Activated naive CD4-positive, alpha-beta T cell treated with anti-CD3 and anti-CD28 coated beads for 36 hours (primary cell): ENCODE results near the gene DAPP1. TPM values are rescaled to one million over a fixed set of nuclear protein-coding genes. Genes with fewer than 3 reads are reported as not detected.
"Not testable (repeated sequence)": the region's sequence is repeated elsewhere in the genome, so short reads cannot be mapped to it uniquely, and the experiment has no call there.

Experiments used
- CTCF ChIA-PET: fragments of 350-600 bp; sonication (Branson Sonifier 250); formaldehyde crosslinking; loops from one replicate; lab custom pipeline; 2021; ENCODE audit warnings: antibody characterized with exemption; lab: Charles Lee
- DNase-seq: peaks from one replicate; pipeline ENCODE4 v3.0.0-alpha.2; 2020
- H3K27ac Mint-ChIP-seq: one replicate; pipeline ENCODE4 v1.8.0; 2021; ENCODE audit warnings: mild to moderate bottlenecking, mixed read lengths
- H3K27me3 Mint-ChIP-seq: one replicate; pipeline ENCODE4 v1.8.0; 2021; ENCODE audit warnings: low read depth, mixed read lengths
- H3K36me3 Mint-ChIP-seq: one replicate; pipeline ENCODE4 v1.8.0; 2021; ENCODE audit warnings: low read depth, mixed read lengths
- H3K4me1 Mint-ChIP-seq: one replicate; pipeline ENCODE4 v1.8.0; 2021; ENCODE audit warnings: low read depth, mixed read lengths
- H3K4me3 Mint-ChIP-seq: one replicate; pipeline ENCODE4 v1.8.0; 2021; ENCODE audit warnings: mild to moderate bottlenecking, moderate library complexity, mixed read lengths
- H3K9me3 Mint-ChIP-seq: one replicate; pipeline ENCODE4 v1.8.0; 2021; ENCODE audit warnings: mixed read lengths
- intact Hi-C: fragments of 100-400 bp; cut with micrococcal nuclease; formaldehyde crosslinking; loops from one replicate; pipeline ENCODE4 v1.15.1; 2023
- total RNA-seq, 2 experiments: library from RNA; stranded (reverse); gene quantifications; one replicate each; pipeline ENCODE4 v1.2.3, GENCODE V29; 2021

The DAPP1 gene
- total RNA-seq, 2 experiments from 2014 or later = 24.4 to 25.8 TPM

- Mint-ChIP-seq H3K9me3 (no peaks in the 10 kb centered on the region), H3K36me3 (peaks cover 12% of the 10 kb centered on the region), H3K27me3 (no peaks in the 10 kb centered on the region), H3K4me3 (no peak overlapping the region), H3K4me1 (peaks cover 68% of the 10 kb centered on the region), H3K27ac (no peak overlapping the region)
- CTCF ChIA-PET = interaction anchor here (0.8 to 1.9 kb wide), 3 partner anchors 17 to 263 kb away, joined by 3 to 5 read pairs (median 3); no protein-coding TSS in a partner anchor
- intact Hi-C loops = no loop called here
- no peak for DNase-seq
Measured at GRCh38 chr4:99825272-99825671, 8.6 kb downstream of the DAPP1 start.

- Mint-ChIP-seq H3K27ac (no peak overlapping the region), H3K4me3 (no peak overlapping the region), H3K27me3 (no peaks in the 10 kb centered on the region), H3K36me3 (peaks cover 15% of the 10 kb centered on the region), H3K4me1 (peaks cover 70% of the 10 kb centered on the region), H3K9me3 (no peaks in the 10 kb centered on the region)
- intact Hi-C loops = no loop called here
- DNase-seq = no peak
- CTCF ChIA-PET = interaction anchor here (1.0 to 1.3 kb wide), 2 partner anchors 17 to 32 kb away, joined by 3 to 4 read pairs; no protein-coding TSS in a partner anchor
Measured at GRCh38 chr4:99826016-99826415, 9.4 kb downstream of the DAPP1 start.

- no peaks in the 10 kb centered on the region for H3K9me3 Mint-ChIP-seq
- no peak for DNase-seq
- no peak overlapping the region for H3K4me3 Mint-ChIP-seq
- peaks cover 57% of the 10 kb centered on the region for H3K4me1 Mint-ChIP-seq
- H3K27me3 Mint-ChIP-seq = no peaks in the 10 kb centered on the region
- H3K27ac Mint-ChIP-seq = peak overlapping the region; percentile 51
- CTCF ChIA-PET = interaction anchor here (1.1 to 1.8 kb wide), 3 partner anchors 10 to 19 kb away, joined by 4 to 10 read pairs (median 4); partner anchors contain the start of gene DAPP1
- intact Hi-C loops = loop anchor here (1.0 kb wide), 1 partner anchor 10 kb away; no protein-coding TSS in a partner anchor
- H3K36me3 Mint-ChIP-seq = peaks cover 13% of the 10 kb centered on the region
Measured at GRCh38 chr4:99827454-99827853, 10.8 kb downstream of the DAPP1 start.

GRCh38 chr4:99827857-99828256 lies 11.2 kb downstream of the DAPP1 start:
- Mint-ChIP-seq H3K4me3 (no peak overlapping the region), H3K36me3 (peaks cover 13% of the 10 kb centered on the region), H3K27ac (peak overlapping the region; percentile 51), H3K9me3 (no peaks in the 10 kb centered on the region), H3K4me1 (peaks cover 54% of the 10 kb centered on the region), H3K27me3 (no peaks in the 10 kb centered on the region)
- intact Hi-C loops = loop anchor here (1.0 kb wide), 1 partner anchor 11 kb away; no protein-coding TSS in a partner anchor
- DNase-seq = no peak
- CTCF ChIA-PET = interaction anchor here (1.1 to 1.8 kb wide), 2 partner anchors 11 to 16 kb away, joined by 4 to 10 read pairs; partner anchors contain the start of gene DAPP1

GRCh38 chr4:99828477-99828876 lies 11.8 kb downstream of the DAPP1 start:
- no peaks in the 10 kb centered on the region for H3K9me3 Mint-ChIP-seq
- peaks cover 52% of the 10 kb centered on the region for H3K4me1 Mint-ChIP-seq
- H3K4me3 Mint-ChIP-seq = no peak overlapping the region
- CTCF ChIA-PET = interaction anchor here (0.9 to 1.8 kb wide), 2 partner anchors 11 to 17 kb away, joined by 3 to 10 read pairs; partner anchors contain the start of gene DAPP1
- H3K27ac Mint-ChIP-seq = peak overlapping the region; percentile 60
- H3K36me3 Mint-ChIP-seq = peaks cover 12% of the 10 kb centered on the region
- no peak for DNase-seq
- H3K27me3 Mint-ChIP-seq = no peaks in the 10 kb centered on the region
- intact Hi-C loops = no loop called here

- H3K27me3 Mint-ChIP-seq, intact Hi-C loops, H3K9me3 Mint-ChIP-seq, H3K4me3 Mint-ChIP-seq, DNase-seq, H3K27ac Mint-ChIP-seq, H3K36me3 Mint-ChIP-seq: not testable (repeated sequence)
- CTCF ChIA-PET = interaction anchor here (1.1 to 1.8 kb wide), 2 partner anchors 19 to 23 kb away, joined by 4 to 5 read pairs; no protein-coding TSS in a partner anchor
- H3K4me1 Mint-ChIP-seq = peaks cover 38% of the 10 kb centered on the region
Measured at GRCh38 chr4:99830051-99830450, 13.4 kb downstream of the DAPP1 start.

GRCh38 chr4:99832321-99832720 lies 15.7 kb downstream of the DAPP1 start:
- H3K27ac Mint-ChIP-seq = no peak overlapping the region
- H3K27me3 Mint-ChIP-seq = no peaks in the 10 kb centered on the region
- no peak overlapping the region for H3K4me3 Mint-ChIP-seq
- no peak for DNase-seq
- CTCF ChIA-PET = no interaction called here
- peaks cover 12% of the 10 kb centered on the region for H3K36me3 Mint-ChIP-seq
- intact Hi-C loops = no loop called here
- no peaks in the 10 kb centered on the region for H3K9me3 Mint-ChIP-seq
- H3K4me1 Mint-ChIP-seq = peaks cover 19% of the 10 kb centered on the region

- no peak overlapping the region for H3K27ac Mint-ChIP-seq
- H3K27me3 Mint-ChIP-seq = no peaks in the 10 kb centered on the region
- H3K4me3 Mint-ChIP-seq = no peak overlapping the region
- CTCF ChIA-PET = no interaction called here
- H3K36me3 Mint-ChIP-seq = peaks cover 12% of the 10 kb centered on the region
- intact Hi-C loops = no loop called here
- peaks cover 14% of the 10 kb centered on the region for H3K4me1 Mint-ChIP-seq
- no peak for DNase-seq
- H3K9me3 Mint-ChIP-seq = no peaks in the 10 kb centered on the region
Measured at GRCh38 chr4:99832758-99833157, 16.1 kb downstream of the DAPP1 start.

GRCh38 chr4:99833756-99834155 lies 17.1 kb downstream of the DAPP1 start:
- CTCF ChIA-PET = interaction anchor here (0.6 to 1.0 kb wide), 2 partner anchors 12 to 23 kb away, joined by 3 to 4 read pairs; no protein-coding TSS in a partner anchor
- Mint-ChIP-seq H3K9me3 (no peaks in the 10 kb centered on the region), H3K36me3 (peaks cover 14% of the 10 kb centered on the region), H3K4me1 (peaks cover 6% of the 10 kb centered on the region), H3K4me3 (no peak overlapping the region), H3K27ac (no peak overlapping the region), H3K27me3 (no peaks in the 10 kb centered on the region)
- no peak for DNase-seq
- intact Hi-C loops = no loop called here

GRCh38 chr4:99834569-99834968 lies 17.9 kb downstream of the DAPP1 start:
- intact Hi-C loops = no loop called here
- Mint-ChIP-seq H3K36me3 (peaks cover 16% of the 10 kb centered on the region), H3K27me3 (no peaks in the 10 kb centered on the region), H3K4me1 (peaks cover 6% of the 10 kb centered on the region), H3K9me3 (no peaks in the 10 kb centered on the region), H3K27ac (no peak overlapping the region), H3K4me3 (no peak overlapping the region)
- CTCF ChIA-PET = no interaction called here
- no peak for DNase-seq

GRCh38 chr4:99835942-99836341 lies 19.3 kb downstream of the DAPP1 start:
- Mint-ChIP-seq H3K27me3 (no peaks in the 10 kb centered on the region), H3K4me1 (peaks cover 7% of the 10 kb centered on the region), H3K27ac (no peak overlapping the region), H3K36me3 (peaks cover 15% of the 10 kb centered on the region), H3K9me3 (no peaks in the 10 kb centered on the region), H3K4me3 (no peak overlapping the region)
- intact Hi-C loops = no loop called here
- CTCF ChIA-PET = no interaction called here
- no peak for DNase-seq

- Mint-ChIP-seq H3K36me3 (peaks cover 37% of the 10 kb centered on the region), H3K9me3 (no peaks in the 10 kb centered on the region), H3K27ac (no peak overlapping the region), H3K4me3 (no peak overlapping the region), H3K4me1 (peaks cover 22% of the 10 kb centered on the region), H3K27me3 (no peaks in the 10 kb centered on the region)
- intact Hi-C loops = no loop called here
- CTCF ChIA-PET = interaction anchor here (0.7 kb wide), 1 partner anchor 18 kb away, joined by 3 read pairs; no protein-coding TSS in a partner anchor
- DNase-seq = no peak
Measured at GRCh38 chr4:99838927-99839326, 22.3 kb downstream of the DAPP1 start.

- no peak overlapping the region for H3K4me3 Mint-ChIP-seq
- peak overlapping the region; percentile 57 for H3K27ac Mint-ChIP-seq
- peaks cover 40% of the 10 kb centered on the region for H3K36me3 Mint-ChIP-seq
- H3K27me3 Mint-ChIP-seq = no peaks in the 10 kb centered on the region
- intact Hi-C loops = loop anchor here (2.0 to 10.0 kb wide), 2 partner anchors 16 to 1356 kb away; no protein-coding TSS in a partner anchor
- no peak for DNase-seq
- CTCF ChIA-PET = no interaction called here
- peaks cover 36% of the 10 kb centered on the region for H3K4me1 Mint-ChIP-seq
- H3K9me3 Mint-ChIP-seq = no peaks in the 10 kb centered on the region
Measured at GRCh38 chr4:99841129-99841528, 24.5 kb downstream of the DAPP1 start.
